Activated CD4-positive, alpha-beta T cell treated with anti-CD3 and anti-CD28 coated beads for 36 hours (primary cell): ENCODE results near the gene PIK3AP1. TPM values are rescaled to one million over a fixed set of nuclear protein-coding genes. Genes with fewer than 3 reads are reported as not detected.

Experiments used
- ATAC-seq: fragments of 200-7000 bp; cut with Tn5 transposase; one replicate; pipeline ENCODE4 v1.10.0; 2021; ENCODE audit warnings: mild to moderate bottlenecking, moderate library complexity
- CTCF ChIA-PET: fragments of 350-600 bp; sonication (Branson Sonifier 250); formaldehyde crosslinking; loops from one replicate; lab custom pipeline; 2021; ENCODE audit warnings: antibody characterized with exemption; lab: Charles Lee
- POLR2A ChIA-PET: fragments of 350-600 bp; sonication (Branson Sonifier 250); formaldehyde crosslinking; loops from one replicate; lab custom pipeline; 2021; ENCODE audit warnings: antibody characterized with exemption, inconsistent platforms; lab: Charles Lee
- DNase-seq: peaks from one replicate; pipeline ENCODE4 v3.0.0-alpha.2; 2020
- H3K27ac Mint-ChIP-seq: one replicate; pipeline ENCODE4 v1.8.0; 2021; ENCODE audit warnings: mixed read lengths
- H3K27me3 Mint-ChIP-seq: one replicate; pipeline ENCODE4 v1.8.0; 2021; ENCODE audit warnings: mixed read lengths
- H3K36me3 Mint-ChIP-seq: one replicate; pipeline ENCODE4 v1.8.0; 2021; ENCODE audit warnings: low read depth, mixed read lengths
- H3K4me1 Mint-ChIP-seq: one replicate; pipeline ENCODE4 v1.8.0; 2021; ENCODE audit warnings: mixed read lengths
- H3K4me3 Mint-ChIP-seq: one replicate; pipeline ENCODE4 v1.8.0; 2021; ENCODE audit warnings: mild to moderate bottlenecking, moderate library complexity, mixed read lengths
- H3K9me3 Mint-ChIP-seq: one replicate; pipeline ENCODE4 v1.8.0; 2021; ENCODE audit warnings: low read depth, mixed read lengths
- intact Hi-C, 2 experiments: fragments of 100-400 bp; cut with DNase I in 1 of 2; cut with micrococcal nuclease in 1 of 2; formaldehyde crosslinking; loops; one replicate each; pipeline versions ENCODE4 v1.14.2 to v1.15.1; 2022 to 2024; cut with DNase I, micrococcal nuclease
- total RNA-seq, 2 experiments: library from RNA; stranded (reverse); gene quantifications; one replicate each; pipeline ENCODE4 v1.2.3, GENCODE V29; 2021

Gene PIK3AP1
- total RNA-seq, 2 experiments from 2014 or later, result 2.7 to 2.9 TPM

GRCh38 chr10:96666741-96667140, 53.6 kb downstream of the PIK3AP1 start:
- CTCF ChIA-PET, result interaction anchor here (1.1 kb wide), 1 partner anchor 25 kb away, joined by 3 read pairs; no protein-coding TSS in a partner anchor
- H3K4me1 Mint-ChIP-seq, result peaks cover 4% of the 10 kb centered on the region
- H3K27ac Mint-ChIP-seq, result no peak overlapping the region

GRCh38 chr10:96665306-96665705, 55.0 kb downstream of the PIK3AP1 start:
- POLR2A ChIA-PET, result no interaction called here
- intact Hi-C loops, result no loop called here
- ATAC-seq (no peak), DNase-seq (no peak)
- CTCF ChIA-PET, result no interaction called here
- Mint-ChIP-seq H3K27ac (no peak overlapping the region), H3K36me3 (no peaks in the 10 kb centered on the region), H3K4me1 (no peaks in the 10 kb centered on the region), H3K4me3 (no peak overlapping the region), H3K9me3 (no peaks in the 10 kb centered on the region), H3K27me3 (no peaks in the 10 kb centered on the region)

More at GRCh38 chr10:96666741-96667140, 53.6 kb downstream of the PIK3AP1 start:
- DNase-seq (no peak), ATAC-seq (no peak)
- POLR2A ChIA-PET, result no interaction called here
- no peak overlapping the region for H3K4me3 Mint-ChIP-seq
- H3K9me3 Mint-ChIP-seq, result no peaks in the 10 kb centered on the region
- H3K27me3 Mint-ChIP-seq, result no peaks in the 10 kb centered on the region
- H3K36me3 Mint-ChIP-seq, result no peaks in the 10 kb centered on the region
- intact Hi-C loops, result no loop called here

DNA sequence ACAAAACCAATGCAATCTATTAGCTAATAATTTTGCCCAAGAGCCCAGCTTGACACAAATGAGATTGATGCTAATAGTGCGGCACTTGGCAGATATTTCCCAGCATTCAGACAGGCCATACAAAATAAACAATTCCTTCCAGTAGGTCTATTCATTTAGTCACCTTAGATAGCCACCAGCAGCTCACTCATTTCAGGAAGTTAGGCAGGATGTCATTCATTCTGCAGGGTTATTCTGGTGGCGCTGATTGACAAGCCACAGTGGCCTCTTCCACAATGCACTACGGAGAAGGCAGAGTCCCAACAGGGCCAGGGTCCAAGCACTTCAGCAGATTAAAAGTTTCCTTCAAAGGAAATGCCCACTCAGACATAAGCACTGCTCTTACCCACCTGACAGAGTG, 55.8 kb downstream of the PIK3AP1 start:
- intact Hi-C loops, result no loop called here
- Mint-ChIP-seq H3K36me3 (no peaks in the 10 kb centered on the region), H3K9me3 (no peaks in the 10 kb centered on the region), H3K27me3 (no peaks in the 10 kb centered on the region), H3K27ac (no peak overlapping the region), H3K4me3 (no peak overlapping the region), H3K4me1 (no peaks in the 10 kb centered on the region)
- CTCF ChIA-PET, result no interaction called here
- DNase-seq, result no peak
- ATAC-seq, result no peak
- POLR2A ChIA-PET, result no interaction called here

- ChIA-PET CTCF (interaction anchor here (0.6 kb wide), 1 partner anchor 15 kb away, joined by 3 read pairs; no protein-coding TSS in a partner anchor), POLR2A (no interaction called here)
- Mint-ChIP-seq H3K4me1 (no peaks in the 10 kb centered on the region), H3K4me3 (no peak overlapping the region), H3K9me3 (no peaks in the 10 kb centered on the region), H3K27me3 (no peaks in the 10 kb centered on the region), H3K27ac (no peak overlapping the region), H3K36me3 (no peaks in the 10 kb centered on the region)
- intact Hi-C loops, result no loop called here
- DNase-seq (no peak), ATAC-seq (no peak)
Measured at GRCh38 chr10:96663797-96664196, 56.5 kb downstream of the PIK3AP1 start.

GRCh38 chr10:96661632-96662031, 58.7 kb downstream of the PIK3AP1 start:
- intact Hi-C loops, result no loop called here
- H3K27ac Mint-ChIP-seq, result no peak overlapping the region
- DNase-seq, result no peak
- H3K27me3 Mint-ChIP-seq, result no peaks in the 10 kb centered on the region
- POLR2A ChIA-PET, result no interaction called here
- H3K9me3 Mint-ChIP-seq, result no peaks in the 10 kb centered on the region
- no peak overlapping the region for H3K4me3 Mint-ChIP-seq
- no peak for ATAC-seq
- no peaks in the 10 kb centered on the region for H3K4me1 Mint-ChIP-seq
- CTCF ChIA-PET, result no interaction called here
- H3K36me3 Mint-ChIP-seq, result no peaks in the 10 kb centered on the region

DNA sequence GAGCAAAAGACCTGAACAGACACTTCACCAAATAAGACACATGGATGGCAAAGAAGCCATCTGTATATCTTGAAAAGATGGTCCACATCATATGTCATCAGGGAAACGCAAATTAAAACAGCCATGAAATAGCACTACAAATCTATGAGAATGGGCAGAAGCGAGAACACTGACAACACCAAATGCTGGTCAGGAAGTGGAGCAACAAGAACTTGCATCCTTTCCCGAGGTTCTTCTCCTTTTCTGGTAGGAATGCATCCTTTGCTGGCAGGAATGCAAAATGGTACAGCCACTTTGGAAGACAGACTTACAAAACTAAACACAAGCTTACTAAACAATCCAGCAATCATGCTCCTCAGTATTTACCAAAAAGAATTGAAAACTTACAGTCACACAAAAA, 60.0 kb downstream of the PIK3AP1 start:
- Mint-ChIP-seq H3K36me3 (no peaks in the 10 kb centered on the region), H3K4me3 (no peak overlapping the region), H3K4me1 (no peaks in the 10 kb centered on the region), H3K27me3 (no peaks in the 10 kb centered on the region), H3K27ac (no peak overlapping the region), H3K9me3 (no peaks in the 10 kb centered on the region)
- ChIA-PET CTCF (no interaction called here), POLR2A (no interaction called here)
- no peak for ATAC-seq
- intact Hi-C loops, result no loop called here
- DNase-seq, result no peak

DNA sequence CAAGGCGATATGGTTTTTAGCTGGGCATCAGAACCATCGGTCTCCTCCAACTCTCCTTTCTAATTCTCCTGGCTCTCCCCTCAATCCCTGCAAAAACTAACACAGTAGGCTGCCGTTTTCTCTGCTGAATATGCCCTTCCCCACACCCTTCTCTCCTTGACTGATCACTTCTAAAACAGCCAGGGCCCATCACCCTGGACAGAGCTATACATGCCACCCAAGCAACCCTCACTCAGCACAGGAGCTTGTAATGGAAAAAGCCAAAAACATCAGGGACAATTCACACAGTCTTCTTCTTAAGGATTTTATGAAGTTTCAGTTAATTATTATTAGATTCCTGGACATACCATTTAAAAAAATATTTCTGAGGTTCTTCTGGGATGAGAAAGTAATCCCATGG, 61.5 kb downstream of the PIK3AP1 start:
- H3K9me3 Mint-ChIP-seq, result no peaks in the 10 kb centered on the region
- H3K27ac Mint-ChIP-seq, result no peak overlapping the region
- DNase-seq (no peak), ATAC-seq (no peak)
- ChIA-PET CTCF (no interaction called here), POLR2A (interaction anchor here (0.7 kb wide), 1 partner anchor 9 kb away, joined by 3 read pairs; no protein-coding TSS in a partner anchor)
- no peaks in the 10 kb centered on the region for H3K4me1 Mint-ChIP-seq
- no peaks in the 10 kb centered on the region for H3K36me3 Mint-ChIP-seq
- no peak overlapping the region for H3K4me3 Mint-ChIP-seq
- no peaks in the 10 kb centered on the region for H3K27me3 Mint-ChIP-seq
- intact Hi-C loops, result no loop called here

GRCh38 chr10:96657385-96657784, 62.9 kb downstream of the PIK3AP1 start:
- DNase-seq (no peak), ATAC-seq (no peak)
- intact Hi-C loops, result no loop called here
- no peaks in the 10 kb centered on the region for H3K36me3 Mint-ChIP-seq
- H3K4me1 Mint-ChIP-seq, result no peaks in the 10 kb centered on the region
- no peak overlapping the region for H3K4me3 Mint-ChIP-seq
- POLR2A ChIA-PET, result no interaction called here
- no peaks in the 10 kb centered on the region for H3K9me3 Mint-ChIP-seq
- CTCF ChIA-PET, result no interaction called here
- no peaks in the 10 kb centered on the region for H3K27me3 Mint-ChIP-seq
- no peak overlapping the region for H3K27ac Mint-ChIP-seq

- no peak overlapping the region for H3K4me3 Mint-ChIP-seq
- no peak for DNase-seq
- intact Hi-C loops, result no loop called here
- H3K36me3 Mint-ChIP-seq, result peaks cover 1% of the 10 kb centered on the region
- no peaks in the 10 kb centered on the region for H3K27me3 Mint-ChIP-seq
- H3K27ac Mint-ChIP-seq, result no peak overlapping the region
- no peaks in the 10 kb centered on the region for H3K9me3 Mint-ChIP-seq
- CTCF ChIA-PET, result no interaction called here
- peaks cover 3% of the 10 kb centered on the region for H3K4me1 Mint-ChIP-seq
- POLR2A ChIA-PET, result no interaction called here
- no peak for ATAC-seq
Measured at GRCh38 chr10:96656839-96657238, 63.5 kb downstream of the PIK3AP1 start.

DNA sequence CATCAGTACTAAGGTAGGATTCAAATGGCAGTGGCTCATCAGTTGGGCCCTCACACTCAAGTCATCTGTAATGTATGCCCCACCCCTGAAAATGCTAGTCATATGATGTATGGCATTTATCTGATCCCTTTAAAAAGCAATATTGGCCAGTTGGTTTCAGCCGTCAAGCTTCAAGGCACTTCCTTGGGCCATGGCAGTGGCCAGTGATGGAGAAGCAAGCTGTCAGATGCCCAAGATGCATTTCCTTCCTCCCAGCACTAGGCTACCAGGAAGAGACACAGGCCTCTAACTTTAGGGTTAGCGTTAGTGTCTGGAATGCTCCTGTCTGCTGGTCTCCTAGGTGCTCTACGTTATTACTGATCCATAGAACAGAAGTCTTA, 64.1 kb downstream of the PIK3AP1 start:
- peaks cover 10% of the 10 kb centered on the region for H3K4me1 Mint-ChIP-seq
- ChIA-PET CTCF (no interaction called here), POLR2A (no interaction called here)
- H3K4me3 Mint-ChIP-seq, result no peak overlapping the region
- no peak for DNase-seq
- H3K27ac Mint-ChIP-seq, result no peak overlapping the region
- H3K36me3 Mint-ChIP-seq, result peaks cover 2% of the 10 kb centered on the region
- H3K9me3 Mint-ChIP-seq, result no peaks in the 10 kb centered on the region
- intact Hi-C loops, result no loop called here
- ATAC-seq, result no peak
- no peaks in the 10 kb centered on the region for H3K27me3 Mint-ChIP-seq

GRCh38 chr10:96655461-96656197, 64.7 kb downstream of the PIK3AP1 start:
- Mint-ChIP-seq H3K4me3 (no peak overlapping the region), H3K27me3 (no peaks in the 10 kb centered on the region), H3K9me3 (no peaks in the 10 kb centered on the region), H3K36me3 (peaks cover 2% of the 10 kb centered on the region), H3K4me1 (peaks cover 14% of the 10 kb centered on the region), H3K27ac (no peak overlapping the region)
- ChIA-PET CTCF (no interaction called here), POLR2A (no interaction called here)
- no peak for ATAC-seq
- DNase-seq, result no peak
- intact Hi-C loops, result no loop called here

GRCh38 chr10:96651998-96652431, 68.3 kb downstream of the PIK3AP1 start:
- ChIA-PET POLR2A (no interaction called here), CTCF (no interaction called here)
- Mint-ChIP-seq H3K27ac (no peak overlapping the region), H3K27me3 (no peaks in the 10 kb centered on the region), H3K9me3 (no peaks in the 10 kb centered on the region), H3K36me3 (peaks cover 2% of the 10 kb centered on the region), H3K4me1 (peaks cover 33% of the 10 kb centered on the region), H3K4me3 (no peak overlapping the region)
- ATAC-seq (peak; percentile 49), DNase-seq (peak; percentile 37)
- intact Hi-C loops, result no loop called here
